CD4-positive, alpha-beta T cell (primary cell): Measurements from ENCODE around the gene LRRK1. TPM values are rescaled to one million over a fixed set of nuclear protein-coding genes. Genes with fewer than 3 reads are reported as not detected.

Source experiments
- ATAC-seq: fragments of 200-7000 bp; cut with Tn5 transposase; one replicate; pipeline ENCODE4 v1.10.0; 2022; ENCODE audit warnings: mild to moderate bottlenecking; ENCODE audit not compliant: poor library complexity
- CTCF ChIA-PET: fragments of 350-600 bp; sonication (Branson Sonifier 250); formaldehyde crosslinking; loops from one replicate; lab custom pipeline; 2021; ENCODE audit warnings: antibody characterized with exemption, inconsistent platforms; lab: Charles Lee
- POLR2A ChIA-PET: fragments of 350-600 bp; sonication (Branson Sonifier 250); formaldehyde crosslinking; loops from one replicate; lab custom pipeline; 2021; ENCODE audit warnings: antibody characterized with exemption, inconsistent platforms; lab: Charles Lee
- DNase-seq, 14 experiments: peaks; one replicate each; pipeline ENCODE4 v3.0.0-alpha.2; 2013 to 2020; ENCODE audit warnings: mixed read lengths in 2 of 14
- H3K27ac ChIP-seq, 2 donors: one replicate each; pipeline versions ENCODE4 v1.5.1 to v1.7.0; 2013; ENCODE audit warnings: low read length in 2 of 2, low read depth in 1 of 2, mild to moderate bottlenecking in 1 of 2
- H3K27me3 ChIP-seq, 2 experiments: 1 replicate in 1 of 2; 2 replicates in 1 of 2; pipeline versions ENCODE4 v1.6.1 to v1.7.0; 2013; ENCODE audit warnings: low read length in 2 of 2, control low read depth in 1 of 2, mild to moderate bottlenecking in 1 of 2, moderate library complexity in 1 of 2; ENCODE audit not compliant: insufficient read depth in 2 of 2, control insufficient read depth in 1 of 2
- H3K36me3 ChIP-seq: one replicate; pipeline ENCODE4 v1.6.1; 2013; ENCODE audit warnings: low read length, control low read depth; ENCODE audit not compliant: insufficient read depth
- H3K4me1 ChIP-seq: one replicate; pipeline ENCODE4 v1.6.1; 2013; ENCODE audit warnings: low read length, control low read depth; ENCODE audit not compliant: insufficient read depth
- H3K4me3 ChIP-seq: one replicate; pipeline ENCODE4 v1.5.1; 2013; ENCODE audit warnings: mild to moderate bottlenecking, low read length, moderate library complexity
- H3K9me3 ChIP-seq, 2 experiments: 1 replicate in 1 of 2; 2 replicates in 1 of 2; pipeline versions ENCODE4 v1.6.1 to v1.7.0; 2013; ENCODE audit warnings: low read length in 2 of 2, mild to moderate bottlenecking in 2 of 2, control low read depth in 1 of 2, moderate library complexity in 1 of 2; ENCODE audit not compliant: control insufficient read depth in 1 of 2, insufficient read depth in 1 of 2
- H3K27ac Mint-ChIP-seq: one replicate; pipeline ENCODE4 v1.8.0; 2020; ENCODE audit warnings: mixed read lengths
- H3K27me3 Mint-ChIP-seq: one replicate; pipeline ENCODE4 v1.8.0; 2021; ENCODE audit warnings: mixed read lengths
- H3K36me3 Mint-ChIP-seq: one replicate; pipeline ENCODE4 v1.8.0; 2021; ENCODE audit warnings: low read depth, mixed read lengths
- H3K4me1 Mint-ChIP-seq: one replicate; pipeline ENCODE4 v1.8.0; 2021; ENCODE audit warnings: low read depth, mixed read lengths
- H3K4me3 Mint-ChIP-seq: one replicate; pipeline ENCODE4 v1.8.0; 2020; ENCODE audit warnings: mild to moderate bottlenecking, mixed read lengths
- H3K9me3 Mint-ChIP-seq: one replicate; pipeline ENCODE4 v1.8.0; 2020; ENCODE audit warnings: mixed read lengths
- CTCF ChIP-seq: fragments of 200-600 bp; IDR thresholded peaks from one replicate; pipeline ENCODE4 v1.8.0; 2022; ENCODE audit warnings: antibody characterized with exemption, mild to moderate bottlenecking
- intact Hi-C, 2 experiments: fragments of 100-400 bp; cut with DNase I in 1 of 2; cut with micrococcal nuclease in 1 of 2; formaldehyde crosslinking; loops; one replicate each; pipeline versions ENCODE4 v1.15.1 to v1.9.0; 2023 to 2025; cut with DNase I, micrococcal nuclease
- total RNA-seq, 174 experiments: library from RNA in 2 of 174; stranded (reverse) in 2 of 174; gene quantifications; one replicate each; pipeline ENCODE4 v1.2.3 and lab custom pipeline; 2021 to 2026

The LRRK1 gene
- total RNA-seq, 2 experiments from 2014 or later, result 0.60 to 0.73 TPM

DNA sequence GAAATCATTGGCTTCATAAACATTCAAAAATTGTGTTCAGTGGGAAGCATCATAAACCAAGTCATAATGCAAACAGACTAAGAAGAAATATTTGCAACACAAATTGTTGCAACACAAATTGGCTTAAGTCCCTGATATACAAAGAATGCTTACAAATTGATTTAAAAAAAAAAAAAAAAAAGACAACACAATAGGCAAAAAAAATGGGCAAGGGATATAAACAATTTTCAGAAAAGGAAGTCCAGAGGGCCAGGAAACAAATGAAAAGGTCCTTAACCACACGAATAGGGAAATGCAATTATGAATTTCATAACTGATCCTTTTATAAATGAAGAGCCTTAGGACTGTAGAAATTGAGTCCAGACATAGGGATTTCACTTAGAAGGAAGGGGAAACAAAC lies 98.9 kb downstream of the LRRK1 start:
- ATAC-seq (no peak), DNase-seq (no peak)
- no peaks in the 10 kb centered on the region for H3K4me1 Mint-ChIP-seq
- Histone ChIP-seq H3K4me3 (no peak overlapping the region), H3K27me3 (no peaks in the 10 kb centered on the region), H3K36me3 (no peaks in the 10 kb centered on the region), H3K27ac (no peak overlapping the region), H3K9me3 (no peaks in the 10 kb centered on the region), H3K4me1 (no peaks in the 10 kb centered on the region)
- ChIA-PET POLR2A (no interaction called here), CTCF (no interaction called here)
- TF ChIP-seq CTCF, result no peak
- H3K9me3 Mint-ChIP-seq, result no peaks in the 10 kb centered on the region
- intact Hi-C loops, result loop anchor here in 1 of 2 experiments (5.0 kb wide), 1 partner anchor 624 kb away; no protein-coding TSS in a partner anchor
- no peak overlapping the region for H3K4me3 Mint-ChIP-seq
- no peaks in the 10 kb centered on the region for H3K27me3 Mint-ChIP-seq
- H3K36me3 Mint-ChIP-seq, result no peaks in the 10 kb centered on the region
- no peak overlapping the region for H3K27ac Mint-ChIP-seq

DNA sequence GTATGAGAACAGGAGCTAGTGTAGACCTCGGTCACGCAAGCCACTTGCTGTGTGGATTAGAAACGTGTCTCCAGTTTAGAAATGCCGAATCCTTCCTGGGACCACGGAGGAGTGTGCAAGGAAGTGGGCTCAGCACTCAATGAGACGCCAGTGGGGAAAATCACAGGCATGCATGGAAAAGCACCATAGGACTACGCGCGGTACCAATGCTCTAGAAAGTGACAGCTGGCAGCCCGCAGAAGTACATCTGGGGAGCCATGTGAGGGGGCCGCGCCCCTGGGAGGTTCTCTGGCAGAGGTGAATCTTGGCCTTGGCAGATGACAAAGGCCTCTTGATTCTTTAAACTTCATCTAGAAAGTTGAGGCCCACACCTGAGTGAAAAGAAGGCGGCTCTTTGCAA lies 99.3 kb downstream of the LRRK1 start:
- Histone ChIP-seq H3K4me3 (no peak overlapping the region), H3K36me3 (no peaks in the 10 kb centered on the region), H3K9me3 (no peaks in the 10 kb centered on the region), H3K4me1 (no peaks in the 10 kb centered on the region), H3K27me3 (no peaks in the 10 kb centered on the region), H3K27ac (no peak overlapping the region)
- Mint-ChIP-seq H3K27me3 (no peaks in the 10 kb centered on the region), H3K4me3 (no peak overlapping the region), H3K36me3 (no peaks in the 10 kb centered on the region), H3K27ac (no peak overlapping the region), H3K4me1 (no peaks in the 10 kb centered on the region), H3K9me3 (no peaks in the 10 kb centered on the region)
- DNase-seq (no peak), ATAC-seq (no peak)
- CTCF ChIA-PET, result interaction anchor here (1.5 kb wide), 1 partner anchor 10 kb away, joined by 7 read pairs; no protein-coding TSS in a partner anchor
- TF ChIP-seq CTCF, result no peak
- intact Hi-C loops, result loop anchor here in 1 of 2 experiments (5.0 kb wide), 1 partner anchor 624 kb away; no protein-coding TSS in a partner anchor
- POLR2A ChIA-PET, result no interaction called here

- DNase-seq (no peak), ATAC-seq (no peak)
- ChIA-PET CTCF (interaction anchor here (1.5 kb wide), 1 partner anchor 11 kb away, joined by 7 read pairs; no protein-coding TSS in a partner anchor), POLR2A (no interaction called here)
- H3K4me3 Mint-ChIP-seq, result no peak overlapping the region
- no peak overlapping the region for H3K4me3 ChIP-seq
- H3K4me1 Mint-ChIP-seq, result no peaks in the 10 kb centered on the region
- no peak for TF ChIP-seq CTCF
- no peaks in the 10 kb centered on the region for H3K36me3 Mint-ChIP-seq
- H3K27me3 Mint-ChIP-seq, result no peaks in the 10 kb centered on the region
- H3K27ac ChIP-seq, result no peak overlapping the region
- H3K27me3 ChIP-seq, result no peaks in the 10 kb centered on the region
- no peaks in the 10 kb centered on the region for H3K4me1 ChIP-seq
- H3K36me3 ChIP-seq, result no peaks in the 10 kb centered on the region
- no peaks in the 10 kb centered on the region for H3K9me3 Mint-ChIP-seq
- no peaks in the 10 kb centered on the region for H3K9me3 ChIP-seq
- no peak overlapping the region for H3K27ac Mint-ChIP-seq
- intact Hi-C loops, result loop anchor here in 1 of 2 experiments (5.0 kb wide), 1 partner anchor 623 kb away; no protein-coding TSS in a partner anchor
These were observed 100.3 kb downstream of the LRRK1 start for GRCh38 chr15:101019366-101019896.
